GM23338 (cell line): ENCODE measurements around the gene OXNAD1. TPM values are rescaled to one million over a fixed set of nuclear protein-coding genes. Genes with fewer than 3 reads are reported as not detected.

Experiments used
- ATAC-seq: fragments of 200-7000 bp; cut with Tn5 transposase; 3 replicates; pipeline ENCODE4 v1.9.1; 2020
- DNase-seq: peaks from one replicate; pipeline ENCODE4 v3.0.0-alpha.2; 2015; ENCODE audit warnings: low spot score
- H2AFZ ChIP-seq: fragments of 200-600 bp; sonication (generic); 2 replicates; pipeline ENCODE4 v1.8.0; 2016; ENCODE audit warnings: antibody characterized with exemption, mild to moderate bottlenecking, moderate library complexity
- H3F3A ChIP-seq: fragments of 200-600 bp; sonication (generic); replicated peaks from 2 replicates; pipeline ENCODE4 v1.8.0; 2017; ENCODE audit warnings: antibody characterized with exemption, mixed run types, low read depth
- H3K27ac ChIP-seq: fragments of 200-600 bp; sonication (generic); 2 replicates; pipeline ENCODE4 v1.6.1; 2016; ENCODE audit warnings: low read depth
- H3K27me3 ChIP-seq: fragments of 200-600 bp; sonication (generic); 2 replicates; pipeline ENCODE4 v1.8.0; 2016; ENCODE audit warnings: mild to moderate bottlenecking, mixed run types, moderate library complexity; ENCODE audit not compliant: insufficient read depth
- H3K36me3 ChIP-seq: fragments of 200-600 bp; sonication (generic); 2 replicates; pipeline ENCODE4 v1.8.0; 2016; ENCODE audit warnings: mild to moderate bottlenecking; ENCODE audit not compliant: insufficient read depth
- H3K4me1 ChIP-seq: fragments of 200-600 bp; sonication (generic); 2 replicates; pipeline ENCODE4 v1.8.0; 2016; ENCODE audit warnings: mild to moderate bottlenecking, moderate library complexity; ENCODE audit not compliant: insufficient read depth
- H3K4me2 ChIP-seq: fragments of 200-600 bp; sonication (generic); 2 replicates; pipeline ENCODE4 v1.7.1; 2017; ENCODE audit warnings: mixed run types
- H3K4me3 ChIP-seq: fragments of 200-600 bp; sonication (generic); 2 replicates; pipeline ENCODE4 v1.6.1; 2016; ENCODE audit warnings: mixed run types
- H3K79me2 ChIP-seq: fragments of 200-600 bp; sonication (generic); replicated peaks from 2 replicates; pipeline ENCODE4 v1.8.0; 2017; ENCODE audit warnings: mild to moderate bottlenecking; ENCODE audit not compliant: insufficient read depth
- H3K9me2 ChIP-seq: fragments of 200-600 bp; sonication (generic); 2 replicates; pipeline ENCODE4 v1.8.0; 2017; ENCODE audit not compliant: insufficient read depth
- H4K20me1 ChIP-seq: fragments of 200-600 bp; sonication (generic); replicated peaks from 2 replicates; pipeline ENCODE4 v1.8.0; 2017; ENCODE audit warnings: mild to moderate bottlenecking; ENCODE audit not compliant: insufficient read depth
- H3K27ac Mint-ChIP-seq: 2 replicates; pipeline ENCODE4 v1.8.0; 2020; ENCODE audit warnings: inconsistent platforms, mild to moderate bottlenecking, moderate library complexity, mixed read lengths
- H3K27me3 Mint-ChIP-seq: 3 replicates; pipeline ENCODE4 v1.8.0; 2022; ENCODE audit warnings: low read depth, mild to moderate bottlenecking, moderate library complexity, mixed read lengths, inconsistent platforms; ENCODE audit not compliant: insufficient read depth, poor library complexity
- H3K36me3 Mint-ChIP-seq: 3 replicates; pipeline ENCODE4 v1.8.0; 2021; ENCODE audit warnings: low read depth, mild to moderate bottlenecking, inconsistent platforms, moderate library complexity, mixed read lengths
- H3K4me1 Mint-ChIP-seq: 3 replicates; pipeline ENCODE4 v1.8.0; 2020; ENCODE audit warnings: mild to moderate bottlenecking, inconsistent platforms, mixed read lengths
- H3K4me3 Mint-ChIP-seq: 3 replicates; pipeline ENCODE4 v1.8.0; 2021; ENCODE audit warnings: moderate library complexity, mild to moderate bottlenecking, inconsistent platforms, mixed read lengths
- H3K9me3 Mint-ChIP-seq: 3 replicates; pipeline ENCODE4 v1.8.0; 2020; ENCODE audit warnings: moderate library complexity, mild to moderate bottlenecking, inconsistent platforms, mixed read lengths
- CREB1 ChIP-seq: fragments of 250-450 bp; sonication (Bioruptor Pico); IDR thresholded peaks from 2 replicates; pipeline ENCODE4 v1.5.0; 2020; ENCODE audit warnings: low read depth, mild to moderate bottlenecking, moderate library complexity
- EZH2 ChIP-seq: fragments of 200-600 bp; sonication (generic); IDR thresholded peaks from one replicate; pipeline ENCODE4 v1.8.0; 2017; ENCODE audit warnings: antibody characterized with exemption, mild to moderate bottlenecking, low read depth; ENCODE audit not compliant: unreplicated experiment
- EZH2phosphoT487 ChIP-seq: fragments of 200-600 bp; sonication (generic); IDR thresholded peaks from one replicate; pipeline ENCODE4 v1.8.1; 2018; ENCODE audit warnings: antibody characterized with exemption; ENCODE audit not compliant: unreplicated experiment
- JUNB ChIP-seq: IDR thresholded peaks from one replicate; pipeline ENCODE4 v1.6.1; 2016; ENCODE audit warnings: antibody characterized with exemption; ENCODE audit not compliant: unreplicated experiment
- NANOG ChIP-seq: IDR thresholded peaks from 2 replicates; pipeline ENCODE4 v1.6.1; 2016; ENCODE audit warnings: antibody characterized with exemption, borderline replicate concordance
- POLR2AphosphoS5 ChIP-seq: IDR thresholded peaks from 2 replicates; pipeline ENCODE4 v1.6.1; 2016; ENCODE audit warnings: antibody characterized with exemption, low read depth
- REST ChIP-seq: IDR thresholded peaks from one replicate; pipeline ENCODE4 v1.6.1; 2018; ENCODE audit warnings: antibody characterized with exemption; ENCODE audit not compliant: unreplicated experiment
- STAT1 ChIP-seq: IDR thresholded peaks from one replicate; pipeline ENCODE4 v1.6.1; 2016; ENCODE audit warnings: antibody characterized with exemption; ENCODE audit not compliant: unreplicated experiment
- ZNF114 ChIP-seq: fragments of 250-450 bp; sonication (Bioruptor Pico); IDR thresholded peaks from 2 replicates; pipeline ENCODE4 v1.5.0; 2020; ENCODE audit warnings: mild to moderate bottlenecking, moderate library complexity
- ZNF462 ChIP-seq: fragments of 250-450 bp; sonication (Bioruptor Pico); IDR thresholded peaks from 2 replicates; pipeline ENCODE4 v1.5.0; 2020; ENCODE audit warnings: mild to moderate bottlenecking, moderate library complexity
- polyA plus RNA-seq: library from polyadenylated mRNA; unstranded; fragments of >200 nt; fragmentation: Nextera tagmentation; extraction: Ambion mirVana; gene quantifications from 2 replicates; pipeline ENCODE4 v1.2.1, GENCODE V29; 2016
- total RNA-seq: library from RNA; depleted of rRNA; stranded (reverse); fragments of >200 nt; shearing (Covaris generic); gene quantifications from 2 replicates; pipeline ENCODE4 v1.2.3, GENCODE V29; 2014

Gene OXNAD1
- total and polyA plus RNA-seq, 2 experiments from 2014 or later: 22.9 to 34.2 TPM

- DNase-seq: no peak
- no peak for ATAC-seq
- Mint-ChIP-seq H3K9me3 (no peaks in the 10 kb centered on the region), H3K4me3 (no peak overlapping the region), H3K27ac (no peak overlapping the region), H3K27me3 (no peaks in the 10 kb centered on the region), H3K36me3 (peaks cover 24% of the 10 kb centered on the region; the same call in 2 of the 3 replicates), H3K4me1 (no peaks in the 10 kb centered on the region)
- H2AFZ ChIP-seq: no peak overlapping the region
- H3K79me2 ChIP-seq: peaks cover 3% of the 10 kb centered on the region; the same call in 1 of the 2 replicates
- 0 out of 2 replicates have a peak, but pooled peaks cover 11% of the 10 kb centered on the region for H3K36me3 ChIP-seq
- no peaks in the 10 kb centered on the region for H3K9me2 ChIP-seq
- H3K27ac ChIP-seq: no peak overlapping the region
- H4K20me1 ChIP-seq: no peaks in the 10 kb centered on the region
- H3K4me3 ChIP-seq: no peak overlapping the region
- H3K4me2 ChIP-seq: no peak overlapping the region
- H3K27me3 ChIP-seq: no peaks in the 10 kb centered on the region
- no peak for TF ChIP-seq CREB1
- TF ChIP-seq EZH2phosphoT487: no peak
- TF ChIP-seq POLR2AphosphoS5: no peak
- TF ChIP-seq STAT1: no peak
- H3F3A ChIP-seq: no peaks in the 10 kb centered on the region
- no peaks in the 10 kb centered on the region for H3K4me1 ChIP-seq
Measured at GRCh38 chr3:16286751-16287543, 21.9 kb downstream of the OXNAD1 start.

GRCh38 chr3:16288664-16289063 lies 23.7 kb downstream of the OXNAD1 start:
- Histone ChIP-seq H3K4me3 (no peak overlapping the region), H3K4me1 (no peaks in the 10 kb centered on the region)
- H3K4me3 Mint-ChIP-seq: no peak overlapping the region
- TF ChIP-seq CREB1: no peak
- TF ChIP-seq EZH2: no peak
- no peak for TF ChIP-seq ZNF114
- no peak for TF ChIP-seq NANOG
- no peak for TF ChIP-seq REST
- TF ChIP-seq EZH2phosphoT487: no peak
- no peak for TF ChIP-seq JUNB
- TF ChIP-seq STAT1: no peak
- no peak for TF ChIP-seq ZNF462 (CRISPR knock-in tag)
- no peak for TF ChIP-seq POLR2AphosphoS5

More at GRCh38 chr3:16288664-16289063, 23.7 kb downstream of the OXNAD1 start:
- Mint-ChIP-seq H3K9me3 (no peaks in the 10 kb centered on the region; the same call in 2 of the 3 replicates), H3K4me1 (no peaks in the 10 kb centered on the region), H3K27ac (peak overlapping the region; percentile 51; the same call in 1 of the 2 replicates), H3K36me3 (peaks cover 30% of the 10 kb centered on the region), H3K27me3 (no peaks in the 10 kb centered on the region)
- no peaks in the 10 kb centered on the region for H4K20me1 ChIP-seq
- no peak overlapping the region for H3K27ac ChIP-seq
- ATAC-seq (no peak), DNase-seq (no peak)
- H3K27me3 ChIP-seq: no peaks in the 10 kb centered on the region
- no peaks in the 10 kb centered on the region for H3K9me2 ChIP-seq
- H3K79me2 ChIP-seq: peaks cover 19% of the 10 kb centered on the region
- H3F3A ChIP-seq: no peaks in the 10 kb centered on the region
- H2AFZ ChIP-seq: no peak overlapping the region
- H3K4me2 ChIP-seq: no peak overlapping the region
- H3K36me3 ChIP-seq: 0 out of 2 replicates have a peak, but pooled peaks cover 5% of the 10 kb centered on the region
